NCI-H82 treated with DMSO at 0.1 percent for 48 hours (cell line): ENCODE data around the gene TSPEAR.
"Not testable (repeated sequence)": the region's sequence is repeated elsewhere in the genome, so short reads cannot be mapped to it uniquely, and the experiment has no call there.

Experiments
- DNase-seq: peaks from one replicate; lab custom pipeline; 2025; ENCODE audit not compliant: unreplicated experiment; lab: John Stamatoyannopoulos, UW

The TSPEAR gene

DNA sequence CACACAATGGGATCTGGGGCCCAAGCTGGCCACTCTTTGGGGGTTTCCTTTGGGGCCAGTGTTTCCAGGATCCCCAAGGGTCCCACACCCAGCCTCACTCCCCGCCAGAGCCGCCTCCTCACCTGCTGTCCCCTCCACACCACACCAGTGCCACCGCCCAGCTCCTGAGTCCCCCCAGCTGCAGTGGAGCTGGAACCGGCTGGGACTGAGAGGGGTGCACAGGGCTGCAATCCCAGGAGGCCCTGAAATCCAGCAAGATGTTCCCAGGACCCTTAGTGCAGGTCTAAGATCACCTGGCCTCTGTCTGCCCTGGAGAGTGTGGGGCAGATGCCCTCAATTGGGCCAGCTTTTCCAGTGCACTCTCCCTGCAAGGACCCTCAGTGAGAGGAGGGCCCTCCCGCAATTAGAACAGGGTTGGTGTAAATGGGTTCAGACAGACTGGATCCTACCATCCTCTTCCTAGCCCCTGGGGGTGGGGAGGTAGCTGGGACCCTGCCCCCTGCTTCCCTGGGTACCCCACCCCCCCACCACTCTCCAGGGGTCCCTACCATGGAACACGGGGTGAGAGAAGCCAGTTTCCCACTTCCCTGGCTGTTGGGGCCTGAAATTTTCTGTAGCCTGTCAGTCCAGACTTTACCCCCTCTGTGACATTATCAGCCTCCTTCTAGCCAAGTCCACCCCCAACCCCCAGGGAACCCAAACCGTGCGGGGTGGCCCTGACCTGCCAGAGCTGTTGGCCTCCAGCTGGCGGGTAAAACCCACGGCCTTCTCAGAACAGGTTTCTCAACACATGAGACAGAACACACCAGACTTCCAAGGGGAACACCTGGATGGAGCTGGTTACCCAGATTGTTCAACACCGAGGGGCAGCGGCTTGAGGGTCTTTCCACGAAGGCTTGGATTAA is 7.4 kb downstream of the TSPEAR start:
- no peak for DNase-seq

DNA sequence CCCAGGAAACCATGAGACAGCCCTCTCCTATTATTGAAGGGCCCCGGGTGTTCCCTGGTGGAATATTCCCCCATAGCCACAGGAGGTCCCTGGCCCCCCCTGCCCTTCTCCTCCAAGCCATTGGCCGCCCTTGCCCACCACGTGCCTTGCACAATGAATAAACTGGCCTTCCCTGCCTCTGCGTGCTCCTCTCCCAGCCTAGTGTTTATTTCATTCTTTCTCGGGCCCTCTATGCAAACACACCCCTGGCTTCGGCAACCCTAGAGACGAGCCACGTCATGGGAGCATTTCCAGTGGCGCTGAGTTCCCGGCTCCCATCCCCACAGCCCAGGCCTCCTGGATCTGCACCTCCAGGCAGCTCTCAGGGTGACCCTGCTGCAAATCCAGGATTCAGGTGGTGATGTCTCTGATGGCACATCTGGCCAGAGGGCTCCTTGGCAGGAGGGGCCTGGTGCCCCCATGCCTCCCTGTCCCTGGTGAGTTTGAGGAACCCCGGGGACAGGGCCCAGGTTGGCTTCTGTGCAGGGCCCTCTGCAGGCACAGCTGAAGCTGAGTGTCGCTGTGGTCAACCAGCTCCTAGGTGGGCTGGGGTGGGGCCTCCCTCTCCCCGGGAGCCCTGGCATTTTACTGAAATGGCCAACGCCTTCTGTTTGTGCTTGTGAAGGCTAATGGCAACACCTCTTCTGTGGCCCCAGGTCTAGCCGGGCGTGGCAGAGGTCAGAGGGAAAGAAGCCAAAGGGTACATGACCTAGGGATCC is 8.2 kb downstream of the TSPEAR start:
- no peak for DNase-seq

DNA sequence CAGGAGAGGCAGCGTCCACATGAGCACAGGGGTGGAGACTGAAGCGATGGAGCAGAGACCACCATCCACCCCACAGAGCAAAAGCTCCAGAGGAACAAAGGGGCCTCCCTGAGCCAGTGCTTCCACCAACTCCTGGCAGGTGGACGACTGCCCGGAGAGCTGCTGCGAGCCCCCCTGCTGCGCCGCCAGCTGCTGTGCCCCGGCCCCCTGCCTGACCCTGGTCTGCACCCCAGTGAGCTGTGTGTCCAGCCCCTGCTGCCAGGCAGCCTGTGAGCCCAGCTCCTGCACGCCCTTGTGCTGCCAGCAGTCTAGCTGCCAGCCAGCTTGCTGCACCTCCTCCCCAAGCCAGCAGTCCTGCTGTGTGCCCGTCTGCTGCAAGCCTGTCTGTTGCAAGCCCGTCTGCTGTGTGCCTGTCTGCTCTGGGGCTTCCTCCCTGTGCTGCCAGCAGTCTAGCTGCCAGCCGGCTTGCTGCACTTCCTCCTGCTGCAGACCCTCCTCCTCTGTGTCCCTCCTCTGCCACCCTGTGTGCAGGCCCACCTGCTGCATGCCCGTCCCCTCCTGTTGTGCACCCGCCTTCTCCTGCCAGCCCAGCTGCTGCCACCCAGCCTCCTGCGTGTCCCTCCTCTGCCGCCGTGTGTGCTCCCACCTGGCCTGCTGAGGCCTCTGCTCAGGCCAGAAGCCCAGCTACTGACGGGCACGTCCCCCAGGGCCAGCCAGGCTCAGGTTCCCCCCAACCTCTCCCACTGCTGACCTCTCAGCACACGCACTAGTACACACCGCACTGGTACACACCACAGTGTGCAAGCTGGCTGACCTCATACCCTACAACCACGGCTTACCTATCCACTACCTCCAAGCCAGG is 9.0 kb downstream of the TSPEAR start:
- no peak for DNase-seq

DNA sequence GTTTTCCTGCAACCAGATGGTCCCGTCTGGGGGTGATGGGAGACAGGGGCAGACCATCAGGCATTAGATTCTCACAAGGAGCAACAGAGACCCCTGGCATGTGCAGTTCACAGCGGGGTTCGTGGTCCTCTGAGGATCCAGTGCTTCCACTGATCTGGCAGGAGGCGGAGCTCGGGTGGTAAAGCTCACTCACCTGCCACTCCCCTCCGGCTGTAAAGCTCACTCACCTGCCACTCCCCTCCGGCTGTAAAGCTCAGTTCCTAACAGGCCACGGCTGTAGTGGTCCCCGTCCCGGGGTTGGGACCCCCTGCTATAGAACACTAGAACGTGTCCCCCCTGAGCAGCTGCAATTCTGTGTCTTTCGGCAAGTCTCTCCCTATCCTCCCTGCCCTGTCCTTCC is 9.8 kb downstream of the TSPEAR start:
- no peak for DNase-seq

DNA sequence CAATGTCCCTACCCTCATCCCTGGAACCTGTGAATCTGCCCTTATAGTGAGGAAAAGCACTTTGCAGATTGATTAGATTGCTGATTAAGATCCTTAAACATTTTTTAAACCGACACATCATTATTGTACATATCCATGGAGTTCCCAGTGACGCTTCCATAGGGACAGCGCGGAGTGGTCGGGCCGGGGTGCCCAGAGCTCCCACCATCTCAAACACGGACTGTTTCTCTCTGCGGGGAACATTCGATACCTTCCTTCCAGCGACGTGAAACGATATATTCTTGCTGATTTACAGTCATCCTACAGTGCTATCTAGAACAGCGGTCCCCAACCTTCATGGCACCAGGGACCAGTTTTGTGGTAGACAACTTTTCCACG is 10.4 kb downstream of the TSPEAR start:
- DNase-seq, result no peak

DNA sequence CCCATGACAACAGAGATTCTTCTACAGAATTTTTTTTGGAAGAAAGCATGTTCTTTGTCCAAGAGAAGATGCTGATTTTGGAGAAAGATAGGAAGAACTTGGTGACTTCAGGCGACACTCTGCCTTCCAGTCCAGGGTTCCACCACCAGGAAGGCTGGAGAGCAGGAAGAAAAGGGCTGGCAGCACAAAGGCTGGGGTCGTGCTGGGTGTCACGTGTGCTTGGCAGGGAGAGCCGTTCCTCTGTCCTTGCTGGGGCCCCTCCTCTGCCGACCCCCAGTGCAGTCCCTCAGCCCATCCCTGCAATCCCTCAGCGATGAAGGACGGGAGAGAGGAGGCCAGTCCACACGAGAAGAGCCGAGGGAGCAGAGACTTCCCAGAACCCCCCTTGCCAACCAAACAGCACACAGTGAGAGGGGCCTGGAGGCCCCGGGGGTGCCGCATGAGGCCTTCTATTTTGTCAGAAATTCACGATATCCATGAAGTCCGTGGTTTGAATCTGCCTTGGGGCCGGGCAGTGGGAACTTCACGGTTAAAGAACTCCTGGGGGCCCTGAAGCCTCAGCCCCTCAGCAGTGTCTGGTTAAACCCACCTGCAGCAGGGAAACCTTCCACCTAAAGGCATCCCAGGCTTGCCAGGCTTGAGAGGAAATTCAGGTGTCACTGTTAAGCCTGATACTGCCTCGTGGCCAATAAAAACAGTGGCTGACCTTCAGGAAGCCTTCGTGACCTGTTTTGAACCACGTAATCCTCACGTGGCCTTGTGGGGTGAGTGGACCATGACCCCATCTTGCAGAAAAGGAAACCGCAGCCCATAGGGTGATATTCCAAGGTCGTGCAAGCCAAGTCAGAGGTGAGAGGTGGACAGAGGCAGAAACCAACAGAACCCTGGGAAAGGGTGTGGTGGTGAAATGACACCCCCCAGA is 11.0 kb downstream of the TSPEAR start:
- no peak for DNase-seq

DNA sequence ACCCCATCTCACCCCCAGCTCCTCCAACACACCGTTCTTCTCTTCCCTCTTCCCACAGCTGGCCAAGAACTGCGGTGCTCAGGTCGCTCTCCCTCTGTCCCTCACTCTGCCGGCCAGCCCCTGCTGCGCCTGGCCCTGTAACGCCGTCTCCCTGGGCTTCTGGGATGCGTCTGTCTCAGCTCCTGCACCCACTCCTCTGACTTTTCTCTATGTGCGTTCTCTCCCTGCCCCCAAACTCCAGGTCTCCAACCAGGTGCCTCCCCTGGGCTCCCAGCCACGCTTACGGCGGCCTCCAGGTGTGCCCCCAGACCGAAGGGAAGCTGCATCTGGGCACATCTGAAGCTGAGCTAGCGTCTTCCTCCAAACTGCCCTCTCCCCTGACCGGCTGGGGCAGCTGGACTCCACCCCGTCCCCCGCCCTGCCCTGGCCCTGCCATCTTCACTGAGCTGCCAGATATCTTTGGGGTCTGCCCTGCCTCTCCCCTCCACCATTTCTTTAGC is 11.8 kb downstream of the TSPEAR start:
- no peak for DNase-seq

DNA sequence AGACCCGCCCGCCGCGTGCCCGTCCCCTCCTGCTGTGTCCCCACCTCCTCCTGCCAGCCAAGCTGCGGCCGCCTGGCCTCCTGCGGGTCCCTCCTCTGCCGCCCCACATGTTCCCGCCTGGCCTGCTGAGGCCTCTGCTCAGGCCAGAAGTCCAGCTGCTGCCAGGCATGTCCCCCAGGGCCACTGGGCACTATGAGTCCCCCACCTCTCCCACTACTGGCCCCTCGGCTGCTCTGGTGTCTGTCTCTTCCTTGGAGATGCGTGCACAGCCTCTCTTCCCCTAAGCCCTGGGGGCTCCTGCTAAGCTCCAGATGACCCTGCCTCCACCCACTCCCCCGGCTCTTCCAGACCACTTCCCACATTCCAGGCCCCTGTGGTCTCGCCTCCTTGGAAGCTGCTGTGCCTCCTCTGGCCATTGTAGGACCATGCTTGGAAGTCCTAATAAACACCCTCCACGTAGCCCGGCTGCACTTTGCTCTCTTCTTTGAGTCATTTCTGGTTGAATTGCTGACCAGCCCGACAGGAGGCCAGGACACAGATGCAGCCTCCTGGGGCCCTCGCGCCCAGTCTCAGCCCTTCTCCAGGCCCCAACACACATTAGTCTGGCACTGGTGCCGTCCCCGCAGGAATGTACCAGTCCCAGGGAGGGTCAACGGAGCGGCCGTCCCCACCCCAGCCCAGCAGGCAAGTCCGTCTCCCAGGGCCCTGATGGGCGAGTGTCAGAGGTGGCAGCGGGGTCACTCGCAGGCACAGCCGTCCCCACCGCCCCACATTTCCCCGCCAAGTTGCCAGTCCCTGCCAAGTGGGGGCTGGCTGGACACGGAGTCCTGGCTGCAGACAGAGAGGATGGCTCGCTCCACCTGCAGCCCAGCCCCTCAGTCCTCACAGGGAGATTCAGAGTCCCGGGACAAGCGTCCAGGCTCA is 13.3 kb downstream of the TSPEAR start:
- DNase-seq, result no peak

DNA sequence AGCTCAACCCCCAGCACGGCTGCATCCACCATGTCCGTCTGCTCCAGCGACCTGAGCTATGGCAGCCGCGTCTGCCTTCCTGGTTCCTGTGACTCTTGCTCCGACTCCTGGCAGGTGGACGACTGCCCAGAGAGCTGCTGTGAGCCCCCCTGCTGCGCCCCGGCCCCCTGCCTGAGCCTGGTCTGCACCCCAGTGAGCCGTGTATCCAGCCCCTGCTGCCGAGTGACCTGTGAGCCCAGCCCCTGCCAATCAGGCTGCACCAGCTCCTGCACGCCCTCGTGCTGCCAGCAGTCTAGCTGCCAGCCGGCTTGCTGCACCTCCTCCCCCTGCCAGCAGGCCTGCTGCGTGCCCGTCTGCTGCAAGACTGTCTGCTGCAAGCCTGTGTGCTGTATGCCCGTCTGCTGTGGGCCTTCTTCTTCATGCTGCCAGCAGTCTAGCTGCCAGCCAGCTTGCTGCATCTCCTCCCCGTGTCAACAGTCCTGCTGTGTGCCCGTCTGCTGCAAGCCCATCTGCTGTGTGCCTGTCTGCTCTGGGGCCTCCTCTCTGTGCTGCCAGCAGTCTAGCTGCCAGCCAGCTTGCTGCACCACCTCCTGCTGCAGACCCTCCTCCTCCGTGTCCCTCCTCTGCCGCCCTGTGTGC is 14.1 kb downstream of the TSPEAR start, which contains the start of gene KRTAP10-12:
TSS of gene KRTAP10-12 (plus strand) at position 1 of the 639 bp plus-strand sequence. CDS start at position 31, 30 bp downstream.
- not testable (repeated sequence) for DNase-seq

DNA sequence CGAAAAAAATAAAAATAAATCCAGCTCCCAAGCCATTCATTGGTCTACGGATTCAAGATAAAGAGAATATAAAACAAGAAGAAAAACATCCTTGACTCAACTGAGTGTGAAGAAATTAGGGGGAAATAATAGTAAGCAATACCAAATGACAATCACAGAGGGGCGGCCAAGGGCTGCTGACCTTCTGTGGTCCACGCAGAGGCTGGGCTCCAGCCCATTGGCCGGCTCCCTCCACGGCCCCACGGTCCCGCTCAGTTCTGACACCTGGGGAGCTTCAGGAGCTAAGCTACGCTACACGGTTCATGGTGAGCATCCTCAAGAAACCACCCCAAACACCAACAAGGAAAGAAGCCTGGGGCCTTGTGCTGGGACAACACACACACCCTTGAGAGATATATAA is 14.8 kb downstream of the TSPEAR start:
- no peak for DNase-seq

DNA sequence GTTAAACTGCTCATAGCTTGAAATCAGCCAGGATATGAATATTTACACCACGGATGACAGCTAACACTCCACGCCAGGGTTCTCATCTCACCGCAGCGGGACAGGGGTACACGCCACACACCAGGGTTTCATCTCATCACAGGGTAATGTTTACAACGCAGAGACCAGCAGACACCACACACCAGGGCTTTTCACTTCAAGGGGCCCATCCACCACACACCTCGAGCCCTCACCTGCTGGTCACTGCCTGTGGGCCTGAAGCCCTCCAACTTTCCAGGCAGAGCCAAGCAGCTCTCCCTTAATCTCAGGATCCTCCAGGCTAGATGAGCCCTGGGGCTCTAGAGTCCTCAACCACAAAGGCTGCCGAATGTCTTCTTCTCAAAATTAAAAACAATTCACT is 15.7 kb downstream of the TSPEAR start:
- DNase-seq, result no peak

DNA sequence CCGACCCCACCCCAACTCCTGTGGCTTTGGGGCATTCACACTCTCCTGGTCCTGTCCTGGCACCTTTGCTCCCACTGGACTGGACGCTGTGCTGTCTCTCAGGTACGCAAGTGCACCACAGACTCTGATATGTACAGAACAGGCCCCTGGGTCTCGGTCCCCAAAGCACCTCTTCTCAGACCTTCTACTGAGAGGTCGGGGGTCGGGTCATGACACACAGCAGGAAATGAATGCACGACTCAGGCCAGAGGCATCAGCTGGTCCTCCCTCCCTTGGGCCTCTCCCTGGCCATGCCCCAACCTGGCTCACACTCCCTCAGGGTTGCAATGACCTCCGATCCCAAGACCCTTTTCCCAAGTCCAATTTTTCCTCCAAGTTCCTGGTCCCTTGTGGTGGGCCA is 16.2 kb downstream of the TSPEAR start:
- no peak for DNase-seq

DNA sequence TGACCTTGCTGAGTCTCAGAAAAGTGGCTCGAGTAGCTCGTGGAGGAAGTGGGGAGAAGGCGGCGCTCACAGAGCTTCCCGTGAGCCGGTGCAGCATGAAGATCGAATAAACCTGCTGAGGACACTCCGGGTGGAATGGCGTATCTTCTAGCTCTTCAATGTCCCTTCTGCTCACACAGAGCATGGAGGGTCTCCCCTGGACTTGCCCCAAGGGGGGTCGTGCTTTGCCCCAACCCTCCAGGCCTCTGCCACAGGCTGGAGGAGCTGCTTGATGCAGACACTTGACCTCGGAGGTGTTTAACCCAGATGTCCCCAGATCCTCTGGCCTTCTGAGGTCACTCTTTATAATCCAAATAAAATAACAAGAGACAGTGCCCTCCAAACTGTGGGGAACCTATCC is 16.6 kb downstream of the TSPEAR start:
- DNase-seq, result no peak

DNA sequence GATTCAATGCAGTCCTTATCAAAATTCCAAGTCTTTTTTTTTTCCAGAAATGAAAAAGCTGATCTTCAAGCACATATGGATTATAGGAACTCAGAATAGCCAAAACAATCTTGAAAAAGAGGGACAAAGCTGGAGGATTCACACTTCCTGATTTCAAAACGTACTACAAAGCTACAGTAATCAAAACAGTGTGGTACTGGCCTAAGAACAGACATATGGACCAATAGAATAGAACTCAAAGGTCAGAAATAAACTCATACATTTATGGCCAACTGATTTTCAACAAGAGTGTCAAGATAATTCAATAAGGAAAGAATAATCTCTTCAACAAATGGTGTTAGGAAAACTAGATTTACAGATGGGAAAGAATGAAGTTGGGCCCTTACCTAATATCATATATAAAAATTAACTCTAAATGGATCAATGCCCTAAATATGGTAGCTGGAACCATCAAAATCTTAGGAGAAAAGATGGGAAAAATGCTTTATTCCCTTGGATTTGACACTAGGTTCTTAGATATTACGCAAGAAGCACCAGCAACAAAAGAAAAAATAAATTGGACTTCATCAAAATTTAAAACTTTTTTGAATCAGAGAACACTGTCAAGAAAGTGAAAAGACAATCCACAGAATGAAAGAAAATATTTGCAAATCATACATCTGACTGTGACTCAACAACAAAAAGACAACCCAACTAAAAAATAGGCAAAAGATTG is 18.4 kb downstream of the TSPEAR start:
- DNase-seq, result no peak

DNA sequence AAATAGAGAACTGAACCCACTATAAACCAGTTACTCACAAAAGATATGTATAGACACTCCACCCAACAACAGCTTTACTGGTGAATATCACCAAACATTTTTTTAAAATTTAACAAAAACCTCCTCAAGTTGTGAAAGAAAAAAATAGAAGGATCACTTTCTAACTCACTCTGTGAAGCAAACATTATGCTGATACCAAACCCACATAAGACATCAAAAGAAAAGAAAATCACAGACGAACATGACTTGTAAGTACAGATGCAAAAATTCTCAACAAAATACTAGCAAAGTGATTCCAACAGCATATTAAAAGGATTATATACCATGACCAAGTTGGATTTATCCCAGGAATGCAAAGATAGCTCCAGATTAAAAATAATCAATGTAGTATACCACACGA is 19.7 kb downstream of the TSPEAR start:
- DNase-seq, result no peak

DNA sequence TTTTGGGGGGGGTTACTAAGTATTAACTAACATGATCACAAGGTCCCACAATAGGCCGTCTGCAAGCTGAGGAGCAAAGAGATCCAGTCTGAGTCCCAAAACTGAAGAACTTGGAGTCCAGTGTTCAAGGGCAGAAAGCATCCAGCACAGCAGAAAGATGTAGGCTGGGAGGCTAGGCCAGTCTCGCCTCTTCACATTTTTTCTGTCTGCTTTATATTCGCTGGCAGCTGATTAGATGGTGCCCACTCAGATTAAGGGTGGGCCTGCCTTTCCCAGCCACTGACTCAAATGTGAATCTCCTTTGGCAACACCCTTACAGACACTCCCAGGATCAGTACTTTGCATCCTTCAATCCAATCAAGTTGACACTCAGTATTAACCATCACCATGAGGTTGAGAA is 21.6 kb downstream of the TSPEAR start:
- DNase-seq, result not testable (repeated sequence)

DNA sequence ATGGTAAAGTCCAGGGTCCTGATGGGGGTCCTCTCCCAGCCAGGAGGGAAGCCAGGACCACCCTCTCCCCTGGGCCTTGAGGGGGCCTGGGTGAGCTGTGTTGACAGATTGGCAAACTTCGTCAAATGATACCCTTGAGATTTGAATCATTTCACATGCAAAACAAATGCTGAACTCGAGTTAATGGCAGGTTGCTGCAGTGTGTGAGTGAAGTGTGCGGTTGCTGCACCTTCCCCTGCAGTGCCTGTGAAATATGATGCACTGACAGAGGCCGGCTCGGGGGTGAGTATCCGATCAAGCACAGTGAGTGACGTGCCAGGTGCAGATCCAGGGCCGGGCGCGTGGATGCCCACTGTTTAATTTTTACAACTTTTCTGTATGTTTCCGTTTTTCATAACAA is 23.7 kb downstream of the TSPEAR start:
- DNase-seq, result no peak
